ENCODE results near the gene STAT5A.
A peak's percentile ranks its signal among the peaks of the same experiment; 100 is the strongest.
"Not testable (repeated sequence)": the region's sequence is repeated elsewhere in the genome, so short reads cannot be mapped to it uniquely, and the experiment has no call there.

Gene STAT5A

DNA sequence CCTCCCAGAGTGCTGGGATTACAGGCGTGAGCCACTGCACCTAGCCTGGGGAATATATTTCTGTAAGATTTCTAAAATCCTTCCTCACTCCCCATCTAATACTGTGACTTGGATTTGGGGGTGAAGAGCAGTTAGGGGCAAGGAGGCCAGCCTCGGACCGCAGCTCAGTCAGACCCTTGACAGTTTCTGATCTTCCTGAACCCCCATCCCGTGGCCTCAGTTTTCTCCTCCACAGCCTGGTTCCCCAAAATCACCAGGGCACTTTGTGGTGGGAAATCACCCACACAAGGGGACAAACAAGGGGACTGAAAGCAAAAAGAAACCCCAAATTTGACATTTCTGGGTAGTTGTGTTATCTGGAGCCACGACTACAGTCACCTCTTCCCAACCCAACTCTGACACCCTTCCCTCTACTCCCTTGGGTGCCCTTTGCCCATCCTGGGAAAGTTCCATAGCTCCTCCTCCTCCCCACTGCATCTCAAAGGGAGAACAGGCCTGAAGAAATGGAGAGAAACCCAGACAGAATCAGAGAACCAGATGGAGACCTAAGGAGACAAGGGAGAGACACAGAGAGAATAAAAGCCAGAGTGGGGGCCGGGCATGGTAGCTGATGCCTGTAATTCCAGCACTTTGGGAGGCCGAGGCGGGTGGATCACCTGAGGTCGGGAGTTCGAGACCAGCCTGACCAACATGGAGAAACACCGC, 2.8 kb upstream of the STAT5A start:
- DNase-seq, result no peak

DNA sequence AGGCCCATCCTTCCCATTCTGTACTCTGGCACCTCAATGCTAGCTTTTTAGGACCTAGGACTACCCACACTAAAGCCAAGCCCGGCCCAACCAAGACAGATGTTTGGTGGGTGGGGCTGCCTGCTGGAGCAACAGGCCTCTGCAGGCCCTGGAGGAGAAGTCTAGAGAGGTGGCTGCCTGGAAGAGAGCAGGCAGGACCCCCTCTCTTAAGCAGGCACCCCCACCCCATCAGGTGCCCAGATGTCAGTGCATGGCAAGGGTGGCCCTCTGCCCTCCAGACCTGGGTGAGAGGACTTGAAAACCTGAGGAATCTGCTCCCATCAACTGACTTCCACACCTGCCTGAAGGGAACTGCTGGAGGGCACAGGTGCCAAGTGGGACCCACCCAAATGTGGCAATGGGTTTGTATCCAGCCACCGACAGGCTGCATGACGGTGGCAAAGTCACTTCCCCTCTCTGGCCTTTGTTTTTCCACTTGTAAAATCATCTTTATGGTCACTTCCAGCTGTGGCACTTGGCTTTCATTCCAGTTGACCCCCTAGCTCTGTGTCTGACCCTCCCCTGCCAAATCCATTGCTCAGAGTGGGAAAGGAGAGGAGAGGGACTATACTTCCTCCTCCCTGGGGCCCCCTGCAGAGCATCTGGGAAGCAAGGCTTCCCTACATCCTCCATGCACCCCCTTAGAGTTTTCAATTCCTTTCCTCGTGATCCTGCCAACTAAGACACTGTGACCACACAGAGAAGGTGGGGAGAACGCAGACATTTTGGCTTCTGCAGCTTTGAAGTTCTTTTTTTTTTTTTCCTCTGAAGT, 1.7 kb upstream of the STAT5A start:
- DNase-seq, result peak; percentile 45 to 71 (median 66)

DNA sequence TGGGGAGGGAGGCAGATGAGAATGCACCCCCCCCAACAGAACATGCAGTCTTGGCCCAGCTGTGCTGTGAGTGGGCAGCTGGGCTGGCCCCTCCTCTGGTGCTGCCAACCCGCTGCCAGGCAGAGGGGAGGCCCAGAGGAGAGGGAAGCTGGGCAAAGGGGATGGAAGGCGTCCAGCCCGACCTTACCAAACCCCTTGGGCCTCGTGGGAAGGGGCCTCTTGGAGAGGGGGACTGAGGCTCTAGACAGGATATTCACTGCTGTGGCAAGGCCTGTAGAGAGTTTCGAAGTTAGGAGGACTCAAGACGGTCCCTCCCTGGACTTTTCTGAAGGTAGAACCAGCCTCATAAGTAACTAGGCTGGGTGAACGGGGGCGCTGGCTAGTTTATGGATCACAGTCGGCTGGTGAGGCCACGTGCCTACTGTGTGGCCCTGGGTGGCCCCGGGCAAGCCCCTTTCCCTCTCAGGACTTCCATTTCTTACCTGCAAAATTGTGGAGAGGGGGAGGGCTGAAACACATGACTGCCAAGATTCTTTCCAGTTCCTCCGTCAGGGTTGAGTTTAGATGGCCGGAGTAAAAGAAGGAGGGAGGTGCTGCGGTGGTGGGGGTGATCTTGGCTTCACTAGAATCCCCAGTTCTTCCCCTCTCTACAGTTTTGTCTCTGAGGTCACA, 857 bp upstream of the STAT5A start:
- DNase-seq, result peak; percentile 69 to 90 (median 84)

- DNase-seq, result peak in 2 of 4 experiments; percentile 20 to 48
These were observed 709 bp downstream of the STAT5A start for GRCh38 chr17:42288803-42289610.

GRCh38 chr17:42289611-42290181, 1.4 kb downstream of the STAT5A start:
- DNase-seq, result peak; percentile 74 to 84 (median 83)

- DNase-seq, result no peak
These were observed 2.3 kb downstream of the STAT5A start for GRCh38 chr17:42290577-42290976.

- no peak for DNase-seq
These were observed 2.8 kb downstream of the STAT5A start for GRCh38 chr17:42291129-42291528.

GRCh38 chr17:42294469-42295398, 6.4 kb downstream of the STAT5A start:
- no peak for DNase-seq

DNA sequence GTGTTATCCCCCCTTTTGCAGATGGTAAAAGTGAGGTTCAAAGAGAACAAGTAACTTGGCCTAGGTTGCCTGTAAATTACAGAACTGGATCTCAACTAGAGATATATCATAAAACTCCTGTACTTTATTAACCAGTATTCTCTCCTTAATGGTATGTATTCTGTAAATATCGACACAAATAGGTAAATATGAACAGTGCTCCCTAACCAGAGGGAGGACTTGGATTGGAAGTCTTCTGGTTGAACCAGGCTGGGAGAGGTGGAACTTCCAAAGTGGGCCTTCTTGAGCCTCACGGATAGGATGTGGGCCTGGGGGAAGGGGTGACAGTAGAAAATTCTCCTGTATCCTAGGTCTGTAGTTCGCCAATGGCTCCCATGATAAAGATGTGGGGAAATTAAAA, 7.7 kb downstream of the STAT5A start:
- DNase-seq, result no peak

GRCh38 chr17:42297775-42298174, 9.5 kb downstream of the STAT5A start:
- DNase-seq, result not testable (repeated sequence)

- DNase-seq, result not testable (repeated sequence)
These were observed 11.1 kb downstream of the STAT5A start for GRCh38 chr17:42299361-42299760.

- DNase-seq, result not testable (repeated sequence)
These were observed 11.6 kb downstream of the STAT5A start for GRCh38 chr17:42299913-42300312.

GRCh38 chr17:42301022-42301421, 12.7 kb downstream of the STAT5A start:
- no peak for DNase-seq

- no peak for DNase-seq
These were observed 15.4 kb downstream of the STAT5A start for GRCh38 chr17:42303694-42304093.

DNA sequence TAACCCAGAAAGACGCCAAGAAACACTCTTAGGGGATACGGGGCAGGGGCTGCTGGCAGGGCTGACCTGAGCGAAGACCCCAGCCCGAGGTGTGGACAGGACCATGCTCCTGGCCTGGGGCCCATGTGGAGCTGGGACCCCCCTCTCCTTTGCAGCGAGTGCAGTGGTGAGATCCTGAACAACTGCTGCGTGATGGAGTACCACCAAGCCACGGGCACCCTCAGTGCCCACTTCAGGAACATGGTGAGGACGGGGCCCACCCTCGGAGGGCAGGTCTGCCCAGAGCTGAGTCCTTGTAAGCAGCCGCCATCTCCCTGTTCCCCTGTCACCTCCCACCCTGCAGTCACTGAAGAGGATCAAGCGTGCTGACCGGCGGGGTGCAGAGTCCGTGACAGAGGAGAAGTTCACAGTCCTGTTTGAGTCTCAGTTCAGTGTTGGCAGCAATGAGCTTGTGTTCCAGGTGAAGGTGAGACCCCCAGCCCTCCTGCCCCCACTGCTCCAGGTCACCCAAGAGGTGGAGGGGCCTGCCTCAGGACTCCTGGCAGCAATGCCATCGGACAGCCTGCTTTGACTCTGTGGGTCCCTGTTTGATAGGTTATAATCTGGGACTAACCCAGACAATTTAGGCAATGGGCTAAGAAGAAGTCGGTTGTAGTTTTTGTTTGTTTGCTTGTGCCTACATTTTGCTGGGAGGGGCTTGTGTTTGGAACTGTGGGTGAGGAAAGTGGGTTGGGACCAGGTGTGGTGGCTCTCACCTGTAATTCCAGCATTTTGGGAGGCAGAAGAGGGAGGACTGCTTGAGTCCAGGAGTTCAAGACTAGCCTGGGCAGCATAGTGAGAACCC, 16.1 kb downstream of the STAT5A start:
- DNase-seq, result no peak

DNA sequence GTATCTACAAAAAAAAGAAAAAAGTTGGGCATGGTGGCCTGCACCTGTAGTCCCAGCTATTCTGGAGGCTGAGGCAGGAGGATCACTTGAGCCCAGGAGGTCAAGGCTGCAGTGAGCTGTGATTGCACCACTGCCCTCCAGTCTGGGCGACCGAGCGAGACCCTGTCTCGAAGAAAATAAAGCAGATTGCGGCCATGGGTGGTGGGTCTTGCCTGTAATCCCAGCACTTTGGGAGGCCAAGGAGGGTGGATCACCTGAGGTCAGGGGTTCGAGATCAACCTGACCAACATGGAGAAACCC, 16.7 kb downstream of the STAT5A start:
- not testable (repeated sequence) for DNase-seq

DNA sequence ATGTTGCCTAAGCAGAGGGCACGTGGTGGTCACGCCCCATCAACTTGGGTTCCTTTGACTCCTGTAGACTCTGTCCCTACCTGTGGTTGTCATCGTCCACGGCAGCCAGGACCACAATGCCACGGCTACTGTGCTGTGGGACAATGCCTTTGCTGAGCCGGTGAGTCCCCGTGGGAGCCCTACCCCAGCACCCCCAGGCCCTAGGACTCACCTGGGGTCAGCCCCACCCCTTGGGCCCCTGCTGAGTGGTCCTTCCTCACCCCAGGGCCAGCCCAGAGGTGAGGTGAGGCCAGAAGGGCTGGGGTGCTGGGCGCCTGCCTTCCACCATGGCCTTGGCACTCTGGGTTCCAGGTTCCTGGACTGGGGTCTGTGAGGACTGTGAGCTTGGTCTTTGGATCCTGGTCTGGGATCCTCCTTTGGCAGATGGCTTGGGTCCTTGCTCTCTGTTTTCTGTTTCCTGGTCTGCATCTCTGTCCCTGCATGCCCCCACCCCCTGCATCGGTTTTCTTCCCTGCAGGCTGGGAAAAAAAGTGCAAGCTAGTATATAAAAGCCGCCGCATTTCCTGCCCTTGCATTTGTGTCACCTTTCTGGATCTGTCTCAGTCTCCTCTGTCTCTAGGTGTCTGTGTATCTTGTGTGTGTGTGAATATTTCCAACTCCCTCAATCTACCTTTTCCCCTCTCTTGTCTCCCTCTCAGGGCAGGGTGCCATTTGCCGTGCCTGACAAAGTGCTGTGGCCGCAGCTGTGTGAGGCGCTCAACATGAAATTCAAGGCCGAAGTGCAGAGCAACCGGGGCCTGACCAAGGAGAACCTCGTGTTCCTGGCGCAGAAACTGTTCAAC, 17.5 kb downstream of the STAT5A start:
- DNase-seq, result no peak

- no peak for DNase-seq
These were observed 18.0 kb downstream of the STAT5A start for GRCh38 chr17:42306385-42306667.

- no peak for DNase-seq
These were observed 19.1 kb downstream of the STAT5A start for GRCh38 chr17:42307362-42307927.

Measured in suppressor macrophage (primary cell).